ENCODE results near the gene CACNA1A.

Gene CACNA1A

DNA sequence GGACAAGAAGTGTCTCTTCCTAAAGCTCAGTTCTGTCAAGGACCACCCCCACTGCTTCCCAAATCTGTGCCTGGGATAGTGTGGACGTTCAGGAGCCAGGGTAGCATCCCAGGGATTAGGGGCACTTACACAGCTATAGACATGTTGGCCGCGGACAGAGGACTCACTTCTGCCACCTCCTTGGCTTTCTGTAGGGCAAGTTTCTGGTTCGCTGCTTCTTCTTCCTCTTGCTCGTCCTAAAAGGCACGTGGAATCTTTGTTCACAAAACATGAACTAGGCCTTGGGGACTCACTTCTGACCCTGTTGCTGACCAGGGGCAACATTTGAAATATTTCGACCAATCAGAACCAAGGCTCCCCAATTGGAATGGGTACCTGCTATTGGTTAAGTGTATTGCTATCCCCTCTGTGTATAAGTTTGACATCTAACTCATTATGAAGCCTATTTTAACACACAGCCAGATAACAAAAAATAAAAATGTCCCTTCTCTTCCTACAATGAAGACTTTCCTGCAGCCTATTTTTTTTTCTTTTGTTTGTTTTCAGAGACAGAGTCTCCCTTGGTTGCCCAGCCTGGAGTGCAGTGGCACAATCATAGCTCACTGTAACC is 205.8 kb downstream of the CACNA1A start:
- CTCF ChIA-PET = no interaction called here
- POLR2A ChIA-PET = no interaction called here
- TF ChIP-seq LEF1 (IDR thresholded peaks at IDR 0.05; ENCODE audit: borderline replicate concordance) = no peak
- TF ChIP-seq FOXM1 (IDR thresholded peaks at IDR 0.05; ENCODE audit: borderline replicate concordance) = no peak
- TF ChIP-seq SP1 (IDR thresholded peaks at IDR 0.05) = no peak
- no peak for TF ChIP-seq FOXK2 (IDR thresholded peaks at IDR 0.05)
- TF ChIP-seq, protein P1, sequence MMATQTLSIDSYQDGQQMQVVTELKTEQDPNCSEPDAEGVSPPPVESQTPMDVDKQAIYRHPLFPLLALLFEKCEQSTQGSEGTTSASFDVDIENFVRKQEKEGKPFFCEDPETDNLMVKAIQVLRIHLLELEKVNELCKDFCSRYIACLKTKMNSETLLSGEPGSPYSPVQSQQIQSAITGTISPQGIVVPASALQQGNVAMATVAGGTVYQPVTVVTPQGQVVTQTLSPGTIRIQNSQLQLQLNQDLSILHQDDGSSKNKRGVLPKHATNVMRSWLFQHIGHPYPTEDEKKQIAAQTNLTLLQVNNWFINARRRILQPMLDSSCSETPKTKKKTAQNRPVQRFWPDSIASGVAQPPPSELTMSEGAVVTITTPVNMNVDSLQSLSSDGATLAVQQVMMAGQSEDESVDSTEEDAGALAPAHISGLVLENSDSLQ (IDR thresholded peaks at IDR 0.05) = no peak
- no peak for TF ChIP-seq FOXA1 (IDR thresholded peaks at IDR 0.05)
- TF ChIP-seq BHLHE40 (IDR thresholded peaks at IDR 0.05; ENCODE audit: borderline replicate concordance) = no peak
- no peak for TF ChIP-seq SUZ12 (IDR thresholded peaks at IDR 0.05)
- no peak for TF ChIP-seq ELF4 (IDR thresholded peaks at IDR 0.05)
- no peak for TF ChIP-seq ZNF384 (IDR thresholded peaks at IDR 0.05)
- TF ChIP-seq CTBP1 (IDR thresholded peaks at IDR 0.05; ENCODE audit: borderline replicate concordance) = no peak
- no peak for TF ChIP-seq HDGF (IDR thresholded peaks at IDR 0.05; ENCODE audit: borderline replicate concordance)
- TF ChIP-seq L3MBTL2 (conservative IDR thresholded peaks at IDR 0.05) = no peak
- no peak for TF ChIP-seq TARDBP (IDR thresholded peaks at IDR 0.05)
- no peak for TF ChIP-seq NFRKB (IDR thresholded peaks at IDR 0.05)
- no peak for TF ChIP-seq ARNT (IDR thresholded peaks at IDR 0.05)
- no peak for DNase-seq (ENCODE audit: extremely low spot score)

- no peak for TF ChIP-seq L3MBTL2 (conservative IDR thresholded peaks at IDR 0.05)
- TF ChIP-seq FOXK2 (IDR thresholded peaks at IDR 0.05) = no peak
- TF ChIP-seq ZNF384 (IDR thresholded peaks at IDR 0.05) = no peak
- TF ChIP-seq FOXM1 (IDR thresholded peaks at IDR 0.05; ENCODE audit: borderline replicate concordance) = no peak
- no peak for TF ChIP-seq SUZ12 (IDR thresholded peaks at IDR 0.05)
- no peak for TF ChIP-seq FOXA1 (IDR thresholded peaks at IDR 0.05)
- TF ChIP-seq HDGF (IDR thresholded peaks at IDR 0.05; ENCODE audit: borderline replicate concordance) = no peak
- TF ChIP-seq LEF1 (IDR thresholded peaks at IDR 0.05; ENCODE audit: borderline replicate concordance) = no peak
- no peak for TF ChIP-seq ARNT (IDR thresholded peaks at IDR 0.05)
- no peak for TF ChIP-seq SP1 (IDR thresholded peaks at IDR 0.05)
- no peak for TF ChIP-seq ELF4 (IDR thresholded peaks at IDR 0.05)
- TF ChIP-seq CTBP1 (IDR thresholded peaks at IDR 0.05; ENCODE audit: borderline replicate concordance) = no peak
- TF ChIP-seq BHLHE40 (IDR thresholded peaks at IDR 0.05; ENCODE audit: borderline replicate concordance) = no peak
- no peak for TF ChIP-seq NFRKB (IDR thresholded peaks at IDR 0.05)
- TF ChIP-seq TARDBP (IDR thresholded peaks at IDR 0.05) = no peak
- TF ChIP-seq, protein P1 (IDR thresholded peaks at IDR 0.05) = no peak
- ChIA-PET CTCF (no interaction called here), POLR2A (no interaction called here)
- DNase-seq (ENCODE audit: extremely low spot score) = no peak
Observed at GRCh38 chr19:13299838-13300237, 206.4 kb downstream of the CACNA1A start.

- DNase-seq (ENCODE audit: extremely low spot score) = no peak
Observed at GRCh38 chr19:13298565-13299481, 207.5 kb downstream of the CACNA1A start.

GRCh38 chr19:13297023-13297422 is 209.3 kb downstream of the CACNA1A start:
- ChIA-PET POLR2A (no interaction called here), CTCF (no interaction called here)
- DNase-seq (ENCODE audit: extremely low spot score) = no peak
- no peak for TF ChIP-seq SUZ12 (IDR thresholded peaks at IDR 0.05)
- no peak for TF ChIP-seq ELF4 (IDR thresholded peaks at IDR 0.05)
- no peak for TF ChIP-seq FOXK2 (IDR thresholded peaks at IDR 0.05)
- TF ChIP-seq FOXM1 (IDR thresholded peaks at IDR 0.05; ENCODE audit: borderline replicate concordance) = no peak
- TF ChIP-seq LEF1 (IDR thresholded peaks at IDR 0.05; ENCODE audit: borderline replicate concordance) = no peak
- TF ChIP-seq TARDBP (IDR thresholded peaks at IDR 0.05) = no peak
- TF ChIP-seq CTBP1 (IDR thresholded peaks at IDR 0.05; ENCODE audit: borderline replicate concordance) = no peak
- no peak for TF ChIP-seq ZNF384 (IDR thresholded peaks at IDR 0.05)
- TF ChIP-seq, protein P1 (IDR thresholded peaks at IDR 0.05) = no peak
- TF ChIP-seq L3MBTL2 (conservative IDR thresholded peaks at IDR 0.05) = no peak

More at GRCh38 chr19:13298565-13299481, 207.5 kb downstream of the CACNA1A start:
- CTCF ChIA-PET = no interaction called here
- POLR2A ChIA-PET = no interaction called here
- TF ChIP-seq, protein P1 (IDR thresholded peaks at IDR 0.05) = no peak
- no peak for TF ChIP-seq L3MBTL2 (conservative IDR thresholded peaks at IDR 0.05)
- TF ChIP-seq BHLHE40 (IDR thresholded peaks at IDR 0.05; ENCODE audit: borderline replicate concordance) = no peak
- TF ChIP-seq SUZ12 (IDR thresholded peaks at IDR 0.05) = no peak
- TF ChIP-seq CTBP1 (IDR thresholded peaks at IDR 0.05; ENCODE audit: borderline replicate concordance) = no peak
- TF ChIP-seq HDGF (IDR thresholded peaks at IDR 0.05; ENCODE audit: borderline replicate concordance) = no peak
- no peak for TF ChIP-seq TARDBP (IDR thresholded peaks at IDR 0.05)
- no peak for TF ChIP-seq FOXK2 (IDR thresholded peaks at IDR 0.05)
- TF ChIP-seq NFRKB (IDR thresholded peaks at IDR 0.05) = no peak
- no peak for TF ChIP-seq ZNF384 (IDR thresholded peaks at IDR 0.05)
- no peak for TF ChIP-seq ARNT (IDR thresholded peaks at IDR 0.05)
- no peak for TF ChIP-seq SP1 (IDR thresholded peaks at IDR 0.05)
- TF ChIP-seq LEF1 (IDR thresholded peaks at IDR 0.05; ENCODE audit: borderline replicate concordance) = no peak
- TF ChIP-seq FOXM1 (IDR thresholded peaks at IDR 0.05; ENCODE audit: borderline replicate concordance) = no peak
